HL-60 (cell line): ENCODE measurements around the gene COL18A1.
"Not testable (repeated sequence)": the region's sequence is repeated elsewhere in the genome, so short reads cannot be mapped to it uniquely, and the experiment has no call there.

ENCODE experiments used
- DNase-seq, 2 experiments: peaks; one replicate each; pipeline ENCODE4 v3.0.0-alpha.2; 2010 to 2020; ENCODE audit warnings: low read depth in 1 of 2, low spot score in 1 of 2
- H3K27ac ChIP-seq: fragments of 250-450 bp; sonication (Bioruptor Pico); replicated peaks from 2 replicates; pipeline ENCODE4 v1.5.1; 2020; ENCODE audit warnings: mild to moderate bottlenecking, moderate library complexity
- H3K27me3 ChIP-seq: fragments of 250-450 bp; sonication (Bioruptor Pico); 2 replicates; pipeline ENCODE4 v1.5.1; 2021; ENCODE audit warnings: mild to moderate bottlenecking, moderate library complexity; ENCODE audit not compliant: insufficient read depth, poor library complexity, severe bottlenecking
- H3K4me3 ChIP-seq: replicated peaks from 2 replicates; pipeline ENCODE4 v1.5.1; 2011; ENCODE audit warnings: mild to moderate bottlenecking, control low read depth, low read length; ENCODE audit not compliant: insufficient read depth
- GABPA ChIP-seq: IDR thresholded peaks from 2 replicates; pipeline ENCODE4 v1.6.1; 2012; ENCODE audit warnings: low read depth
- POLR2AphosphoS5 ChIP-seq: IDR thresholded peaks from 2 replicates; pipeline ENCODE4 v1.6.1; 2012; ENCODE audit warnings: low read depth
- SPI1 ChIP-seq: IDR thresholded peaks from 2 replicates; pipeline ENCODE4 v1.6.1; 2012; ENCODE audit warnings: low read depth, mild to moderate bottlenecking, borderline replicate concordance
- TF ChIP-seq, protein P1 (sequence below): IDR thresholded peaks from 2 replicates; pipeline ENCODE4 v1.6.1; 2012; ENCODE audit warnings: low read depth; ENCODE audit not compliant: insufficient replicate concordance
- TF ChIP-seq, protein P2 (sequence below): IDR thresholded peaks from one replicate; pipeline ENCODE4 v1.5.1; 2011; ENCODE audit warnings: low read length, control low read depth, inconsistent platforms; ENCODE audit not compliant: insufficient read depth

COL18A1 gene

DNA sequence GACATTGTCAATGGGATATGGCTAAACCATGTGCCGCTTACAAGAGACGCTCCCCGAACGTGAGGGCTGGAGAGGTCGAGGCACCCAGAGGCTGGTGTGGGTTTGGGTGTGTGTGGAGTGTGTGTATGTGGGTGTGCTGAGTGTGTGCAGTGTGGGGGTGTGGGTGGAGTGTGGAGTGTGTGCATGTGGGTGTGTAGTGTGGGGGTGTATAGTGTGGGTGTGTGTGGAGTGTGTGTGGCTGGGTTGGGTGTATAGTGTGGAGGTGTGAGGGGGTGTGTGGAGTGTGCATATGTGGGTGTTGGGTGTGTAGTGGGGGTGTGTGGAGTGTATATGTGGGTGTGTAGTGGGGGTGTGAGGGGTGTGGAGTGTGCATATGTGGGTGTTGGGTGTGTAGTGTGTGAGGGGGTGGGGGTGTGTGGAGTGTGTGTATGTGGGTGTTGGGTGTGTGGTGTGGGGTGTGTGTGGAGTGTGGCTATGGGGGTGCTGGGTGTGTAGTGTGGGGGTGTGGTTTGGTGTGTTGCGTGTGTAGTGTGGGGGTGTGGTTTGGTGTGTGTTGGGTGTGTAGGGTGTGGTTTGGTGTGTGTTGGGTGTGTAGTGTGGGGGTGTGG lies 95.1 kb downstream of the COL18A1 start:
- no peak overlapping the region for H3K4me3 ChIP-seq
- H3K27ac ChIP-seq = no peak overlapping the region
- no peaks in the 10 kb centered on the region for H3K27me3 ChIP-seq
- TF ChIP-seq GABPA (no peak), SPI1 (no peak), POLR2AphosphoS5 (no peak)
- TF ChIP-seq, protein P1, sequence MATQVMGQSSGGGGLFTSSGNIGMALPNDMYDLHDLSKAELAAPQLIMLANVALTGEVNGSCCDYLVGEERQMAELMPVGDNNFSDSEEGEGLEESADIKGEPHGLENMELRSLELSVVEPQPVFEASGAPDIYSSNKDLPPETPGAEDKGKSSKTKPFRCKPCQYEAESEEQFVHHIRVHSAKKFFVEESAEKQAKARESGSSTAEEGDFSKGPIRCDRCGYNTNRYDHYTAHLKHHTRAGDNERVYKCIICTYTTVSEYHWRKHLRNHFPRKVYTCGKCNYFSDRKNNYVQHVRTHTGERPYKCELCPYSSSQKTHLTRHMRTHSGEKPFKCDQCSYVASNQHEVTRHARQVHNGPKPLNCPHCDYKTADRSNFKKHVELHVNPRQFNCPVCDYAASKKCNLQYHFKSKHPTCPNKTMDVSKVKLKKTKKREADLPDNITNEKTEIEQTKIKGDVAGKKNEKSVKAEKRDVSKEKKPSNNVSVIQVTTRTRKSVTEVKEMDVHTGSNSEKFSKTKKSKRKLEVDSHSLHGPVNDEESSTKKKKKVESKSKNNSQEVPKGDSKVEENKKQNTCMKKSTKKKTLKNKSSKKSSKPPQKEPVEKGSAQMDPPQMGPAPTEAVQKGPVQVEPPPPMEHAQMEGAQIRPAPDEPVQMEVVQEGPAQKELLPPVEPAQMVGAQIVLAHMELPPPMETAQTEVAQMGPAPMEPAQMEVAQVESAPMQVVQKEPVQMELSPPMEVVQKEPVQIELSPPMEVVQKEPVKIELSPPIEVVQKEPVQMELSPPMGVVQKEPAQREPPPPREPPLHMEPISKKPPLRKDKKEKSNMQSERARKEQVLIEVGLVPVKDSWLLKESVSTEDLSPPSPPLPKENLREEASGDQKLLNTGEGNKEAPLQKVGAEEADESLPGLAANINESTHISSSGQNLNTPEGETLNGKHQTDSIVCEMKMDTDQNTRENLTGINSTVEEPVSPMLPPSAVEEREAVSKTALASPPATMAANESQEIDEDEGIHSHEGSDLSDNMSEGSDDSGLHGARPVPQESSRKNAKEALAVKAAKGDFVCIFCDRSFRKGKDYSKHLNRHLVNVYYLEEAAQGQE = no peak
- TF ChIP-seq, protein P2, sequence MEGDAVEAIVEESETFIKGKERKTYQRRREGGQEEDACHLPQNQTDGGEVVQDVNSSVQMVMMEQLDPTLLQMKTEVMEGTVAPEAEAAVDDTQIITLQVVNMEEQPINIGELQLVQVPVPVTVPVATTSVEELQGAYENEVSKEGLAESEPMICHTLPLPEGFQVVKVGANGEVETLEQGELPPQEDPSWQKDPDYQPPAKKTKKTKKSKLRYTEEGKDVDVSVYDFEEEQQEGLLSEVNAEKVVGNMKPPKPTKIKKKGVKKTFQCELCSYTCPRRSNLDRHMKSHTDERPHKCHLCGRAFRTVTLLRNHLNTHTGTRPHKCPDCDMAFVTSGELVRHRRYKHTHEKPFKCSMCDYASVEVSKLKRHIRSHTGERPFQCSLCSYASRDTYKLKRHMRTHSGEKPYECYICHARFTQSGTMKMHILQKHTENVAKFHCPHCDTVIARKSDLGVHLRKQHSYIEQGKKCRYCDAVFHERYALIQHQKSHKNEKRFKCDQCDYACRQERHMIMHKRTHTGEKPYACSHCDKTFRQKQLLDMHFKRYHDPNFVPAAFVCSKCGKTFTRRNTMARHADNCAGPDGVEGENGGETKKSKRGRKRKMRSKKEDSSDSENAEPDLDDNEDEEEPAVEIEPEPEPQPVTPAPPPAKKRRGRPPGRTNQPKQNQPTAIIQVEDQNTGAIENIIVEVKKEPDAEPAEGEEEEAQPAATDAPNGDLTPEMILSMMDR = no peak
- DNase-seq = no peak

DNA sequence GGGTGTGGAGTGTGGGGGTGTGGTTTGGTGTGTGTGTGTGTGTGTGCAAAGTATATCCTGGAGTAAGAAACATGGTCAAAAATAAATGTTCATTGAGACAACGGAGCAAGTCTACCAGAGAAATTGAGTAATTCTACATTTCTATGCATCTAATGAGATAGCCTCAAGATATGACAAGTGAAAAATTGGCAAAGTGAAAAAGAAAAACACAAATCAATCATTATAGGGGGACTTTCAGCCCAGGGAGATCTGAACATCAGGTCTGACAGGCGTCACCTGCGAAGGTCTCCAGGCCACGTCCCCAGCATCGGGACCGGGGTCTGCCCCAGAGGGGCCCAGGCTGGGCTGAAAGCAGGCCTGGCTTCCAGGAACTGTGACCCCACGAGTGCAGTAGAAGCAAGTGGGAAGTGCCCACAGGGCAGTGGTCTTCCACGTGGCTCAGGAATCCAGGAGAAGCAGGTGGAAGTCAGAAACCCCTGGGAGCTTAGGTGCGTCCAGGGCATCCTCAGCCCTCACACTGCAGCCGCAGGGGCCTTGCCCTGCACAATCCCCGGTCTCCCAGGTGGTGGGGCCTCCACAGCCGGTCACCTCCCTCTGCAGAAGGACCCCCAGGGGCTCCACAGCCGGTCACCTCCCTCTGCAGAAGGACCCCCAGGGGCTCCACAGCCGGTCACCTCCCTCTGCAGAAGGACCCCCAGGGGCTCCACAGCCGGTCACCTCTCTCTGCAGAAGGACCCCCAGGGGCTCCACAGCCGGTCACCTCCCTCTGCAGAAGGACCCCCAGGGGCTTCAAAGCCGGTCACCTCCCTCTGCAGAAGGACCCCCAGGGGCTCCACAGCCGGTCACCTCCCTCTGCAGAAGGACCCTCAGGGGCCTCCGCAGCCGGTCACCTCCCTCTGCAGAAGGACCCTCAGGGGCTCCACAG lies 96.4 kb downstream of the COL18A1 start:
- not testable (repeated sequence) for DNase-seq, H3K27ac ChIP-seq, H3K4me3 ChIP-seq, H3K27me3 ChIP-seq

DNA sequence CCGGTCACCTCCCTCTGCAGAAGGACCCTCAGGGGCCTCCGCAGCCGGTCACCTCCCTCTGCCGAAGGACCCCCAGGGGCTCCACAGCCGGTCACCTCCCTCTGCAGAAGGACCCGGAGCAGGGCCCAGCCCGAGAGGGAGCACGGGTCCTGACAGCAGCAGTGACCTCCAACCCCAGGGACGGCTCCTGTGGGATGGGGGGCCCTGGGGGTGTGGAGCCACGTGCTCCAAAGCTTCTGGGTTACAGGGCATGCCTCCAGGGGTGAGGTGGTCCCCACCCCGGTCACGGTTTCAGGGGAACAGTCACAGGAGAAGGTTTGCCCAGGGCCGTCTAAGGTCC lies 97.0 kb downstream of the COL18A1 start:
- no peak for DNase-seq
- TF ChIP-seq, protein P2 = no peak
- TF ChIP-seq, protein P1 = no peak
- TF ChIP-seq SPI1 = no peak
- TF ChIP-seq GABPA = no peak
- no peak for TF ChIP-seq POLR2AphosphoS5
- no peak overlapping the region for H3K27ac ChIP-seq
- H3K4me3 ChIP-seq = no peak overlapping the region
- peaks cover 13% of the 10 kb centered on the region for H3K27me3 ChIP-seq

DNA sequence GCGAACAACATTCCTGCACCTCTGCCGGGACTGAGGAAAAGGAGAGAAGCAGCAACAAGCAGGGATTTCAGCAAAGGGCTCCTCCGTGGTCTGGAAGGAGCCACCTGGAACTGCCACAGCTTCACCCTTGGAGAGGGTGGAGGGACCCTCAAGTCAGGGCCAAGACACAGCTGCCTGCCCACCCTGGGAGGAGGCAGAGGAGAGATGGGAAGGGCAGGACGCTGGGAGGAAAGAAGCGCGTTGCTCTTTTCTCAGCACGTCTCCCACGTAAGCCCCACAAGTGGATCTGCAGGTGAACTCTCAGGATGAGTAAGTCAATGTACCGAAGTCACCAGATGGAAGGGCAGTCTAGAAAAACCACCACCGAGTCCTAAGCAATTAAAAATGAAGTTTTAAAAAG lies 97.6 kb downstream of the COL18A1 start:
- no peak overlapping the region for H3K27ac ChIP-seq
- no peak overlapping the region for H3K4me3 ChIP-seq
- TF ChIP-seq, protein P2 = no peak
- TF ChIP-seq, protein P1 = no peak
- TF ChIP-seq GABPA (no peak), SPI1 (no peak), POLR2AphosphoS5 (no peak)
- H3K27me3 ChIP-seq = peaks cover 13% of the 10 kb centered on the region
- no peak for DNase-seq

DNA sequence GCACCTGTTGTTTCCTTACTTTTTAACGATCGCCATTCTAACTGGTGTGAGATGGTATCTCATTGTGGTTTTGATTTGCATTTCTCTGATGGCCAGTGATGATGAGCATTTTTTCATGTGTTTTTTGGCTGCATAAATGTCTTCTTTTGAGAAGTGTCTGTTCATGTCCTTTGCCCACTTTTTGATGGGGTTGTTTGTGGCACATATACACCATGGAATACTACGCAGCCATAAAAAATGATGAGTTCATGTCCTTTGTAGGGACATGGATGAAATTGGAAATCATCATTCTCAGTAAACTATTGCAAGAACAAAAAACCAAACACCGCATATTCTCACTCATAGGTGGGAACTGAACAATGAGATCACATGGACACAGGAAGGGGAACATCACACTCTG lies 98.3 kb downstream of the COL18A1 start:
- not testable (repeated sequence) for H3K4me3 ChIP-seq, H3K27ac ChIP-seq, DNase-seq
- H3K27me3 ChIP-seq = peaks cover 13% of the 10 kb centered on the region
